WTC11 (cell line): ENCODE results near the gene OGN. TPM values are rescaled to one million over a fixed set of nuclear protein-coding genes. Genes with fewer than 3 reads are reported as not detected.

ENCODE experiments used
- ATAC-seq: fragments of 200-7000 bp; cut with Tn5 transposase; 2 replicates; pipeline ENCODE4 v1.10.0; 2021; ENCODE audit warnings: mild to moderate bottlenecking, moderate library complexity
- CTCF ChIA-PET: fragments of 300-600 bp; sonication (Branson Sonifier 250); formaldehyde crosslinking; loops from one replicate; lab custom pipeline; 2021; ENCODE audit warnings: antibody characterized with exemption; lab: Charles Lee
- POLR2A ChIA-PET: fragments of 350-600 bp; sonication (Branson Sonifier 250); formaldehyde crosslinking; loops from one replicate; lab custom pipeline; 2021; ENCODE audit warnings: antibody characterized with exemption; lab: Charles Lee
- DNase-seq: peaks from one replicate; pipeline ENCODE4 v3.0.0; 2021; ENCODE audit warnings: low spot score
- H3K27ac Mint-ChIP-seq: 2 replicates; pipeline ENCODE4 v1.8.0; 2021; ENCODE audit warnings: mixed read lengths
- H3K27me3 Mint-ChIP-seq: 2 replicates; pipeline ENCODE4 v1.8.0; 2021; ENCODE audit warnings: low read depth, mild to moderate bottlenecking, moderate library complexity, mixed read lengths
- H3K36me3 Mint-ChIP-seq: 2 replicates; pipeline ENCODE4 v1.8.0; 2021; ENCODE audit warnings: mixed read lengths
- H3K4me1 Mint-ChIP-seq: 2 replicates; pipeline ENCODE4 v1.8.0; 2022; ENCODE audit warnings: mixed read lengths
- H3K4me3 Mint-ChIP-seq: 2 replicates; pipeline ENCODE4 v1.8.0; 2021; ENCODE audit warnings: mild to moderate bottlenecking, moderate library complexity, mixed read lengths
- H3K9me3 Mint-ChIP-seq: 2 replicates; pipeline ENCODE4 v1.8.0; 2021; ENCODE audit warnings: mixed read lengths
- AFF4 ChIP-seq: sonication (generic); formaldehyde crosslinking; IDR thresholded peaks from 2 replicates; pipeline ENCODE4 v1.8.1; 2023; ENCODE audit warnings: mild to moderate bottlenecking, missing genetic modification reagents, borderline replicate concordance
- ARID4B ChIP-seq: sonication (generic); formaldehyde crosslinking; IDR thresholded peaks from 2 replicates; pipeline ENCODE4 v1.8.0; 2023; ENCODE audit warnings: missing genetic modification reagents, mild to moderate bottlenecking, borderline replicate concordance
- ATF3 ChIP-seq: sonication (generic); formaldehyde crosslinking; conservative IDR thresholded peaks from 2 replicates; pipeline ENCODE4 v1.8.1; 2022; ENCODE audit warnings: mild to moderate bottlenecking, missing genetic modification reagents
- FOXP1 ChIP-seq: sonication (generic); formaldehyde crosslinking; IDR thresholded peaks from 2 replicates; pipeline ENCODE4 v1.8.0; 2022; ENCODE audit warnings: missing genetic modification reagents, mild to moderate bottlenecking, moderate library complexity, borderline replicate concordance
- IRF2 ChIP-seq: sonication (generic); formaldehyde crosslinking; IDR thresholded peaks from 2 replicates; pipeline ENCODE4 v1.8.0; 2022; ENCODE audit warnings: low read depth, missing genetic modification reagents, borderline replicate concordance
- MAX ChIP-seq: sonication (generic); formaldehyde crosslinking; IDR thresholded peaks from 2 replicates; pipeline ENCODE4 v1.8.0; 2022; ENCODE audit warnings: mild to moderate bottlenecking, missing genetic modification reagents
- MYBL2 ChIP-seq: sonication (generic); formaldehyde crosslinking; IDR thresholded peaks from 2 replicates; pipeline ENCODE4 v1.8.1; 2023; ENCODE audit warnings: mild to moderate bottlenecking, moderate library complexity, missing genetic modification reagents
- NR2C2 ChIP-seq: sonication (generic); formaldehyde crosslinking; IDR thresholded peaks from 2 replicates; pipeline ENCODE4 v1.8.0; 2022; ENCODE audit warnings: mild to moderate bottlenecking, missing genetic modification reagents
- ZNF219 ChIP-seq: sonication (generic); formaldehyde crosslinking; IDR thresholded peaks from 2 replicates; pipeline ENCODE4 v1.8.0; 2023; ENCODE audit warnings: missing genetic modification reagents, mild to moderate bottlenecking, borderline replicate concordance
- ZNF232 ChIP-seq: sonication (generic); formaldehyde crosslinking; IDR thresholded peaks from 2 replicates; pipeline ENCODE4 v1.8.0; 2022; ENCODE audit warnings: mild to moderate bottlenecking, missing genetic modification reagents
- total RNA-seq: library from RNA; stranded (reverse); gene quantifications from 3 replicates; pipeline ENCODE4 v1.2.3, GENCODE V29; 2021

The OGN gene
- total RNA-seq, 1 experiment from 2014 or later, result not detected

GRCh38 chr9:92353051-92353450 lies 51.3 kb downstream of the OGN start (continued):
- TF ChIP-seq AFF4 (CRISPR knock-in tag) (no peak), MYBL2 (CRISPR knock-in tag) (no peak), ZNF232 (no peak), ZNF219 (no peak), FOXP1 (no peak), ARID4B (CRISPR knock-in tag) (no peak)
- TF ChIP-seq, all 79 proteins: peak for 0

- Mint-ChIP-seq H3K36me3 (peaks cover 42% of the 10 kb centered on the region), H3K4me1 (no peaks in the 10 kb centered on the region), H3K9me3 (peaks cover 31% of the 10 kb centered on the region), H3K4me3 (no peak overlapping the region), H3K27me3 (no peaks in the 10 kb centered on the region), H3K27ac (no peak overlapping the region)
- TF ChIP-seq MAX (CRISPR knock-in tag), result no peak
- no peak for TF ChIP-seq IRF2 (CRISPR knock-in tag)
- TF ChIP-seq ATF3, result no peak
- no peak for TF ChIP-seq NR2C2
- no peak for TF ChIP-seq AFF4 (CRISPR knock-in tag)
- ATAC-seq, result no peak
- no peak for DNase-seq
- CTCF ChIA-PET, result no interaction called here
- POLR2A ChIA-PET, result interaction anchor here (0.7 kb wide), 1 partner anchor 136 kb away, joined by 6 read pairs; no protein-coding TSS in a partner anchor
These were observed 53.6 kb downstream of the OGN start for GRCh38 chr9:92350740-92351133.
